B cell (primary cell): ENCODE measurements around the gene GIMAP1. TPM values are rescaled to one million over a fixed set of nuclear protein-coding genes. Genes with fewer than 3 reads are reported as not detected.

Experiments
- ATAC-seq: fragments of 200-7000 bp; cut with Tn5 transposase; one replicate; pipeline ENCODE4 v1.10.0; 2021; ENCODE audit warnings: low read depth, mild to moderate bottlenecking, moderate number of reproducible peaks, moderate library complexity
- CTCF ChIA-PET: fragments of 350-600 bp; sonication (Branson Sonifier 250); formaldehyde crosslinking; loops from one replicate; lab custom pipeline; 2021; ENCODE audit warnings: antibody characterized with exemption, inconsistent platforms; lab: Charles Lee
- POLR2A ChIA-PET: fragments of 350-600 bp; sonication (Branson Sonifier 250); formaldehyde crosslinking; loops from one replicate; lab custom pipeline; 2021; ENCODE audit warnings: antibody characterized with exemption; lab: Charles Lee
- DNase-seq: peaks from one replicate; pipeline ENCODE4 v3.0.0; 2013
- H2AFZ ChIP-seq: 2 replicates; pipeline ENCODE4 v1.6.1; 2012; ENCODE audit warnings: mild to moderate bottlenecking, low read depth, low read length; ENCODE audit not compliant: insufficient read depth, poor library complexity, severe bottlenecking
- H3K27ac ChIP-seq, 2 donors: 1 replicate in 1 of 2; 2 replicates in 1 of 2; pipeline ENCODE4 v1.5.1; 2012 to 2013; ENCODE audit warnings: low read length in 2 of 2, mild to moderate bottlenecking in 2 of 2, moderate library complexity in 1 of 2
- H3K27me3 ChIP-seq, 4 experiments: fragments of 200-600 bp in 1 of 4; sonication (generic) in 1 of 4; replicated peaks in 1 of 4; 1 replicate in 2 of 4; 2 replicates in 2 of 4; pipeline versions ENCODE4 v1.6.1 to v1.7.0; 2013 to 2016; ENCODE audit warnings: low read length in 3 of 4, mild to moderate bottlenecking in 2 of 4, mixed read lengths in 1 of 4, moderate library complexity in 1 of 4; ENCODE audit not compliant: insufficient read depth in 4 of 4, control insufficient read depth in 3 of 4; ENCODE audit errors: control extremely low read depth in 1 of 4
- H3K36me3 ChIP-seq, 2 experiments: replicated peaks in 1 of 2; 1 replicate in 1 of 2; 2 replicates in 1 of 2; pipeline versions ENCODE4 v1.6.1 to v1.7.1; 2013; ENCODE audit warnings: low read length in 1 of 2; ENCODE audit not compliant: insufficient read depth in 2 of 2, control insufficient read depth in 1 of 2; ENCODE audit errors: control extremely low read depth in 1 of 2, extremely low read depth in 1 of 2
- H3K4me1 ChIP-seq, 2 donors: fragments of 200-600 bp in 1 of 2; sonication (generic) in 1 of 2; 1 replicate in 1 of 2; 2 replicates in 1 of 2; pipeline versions ENCODE4 v1.5.1 to v1.6.1; 2013 to 2017; ENCODE audit warnings: low read length in 2 of 2; ENCODE audit not compliant: control insufficient read depth in 2 of 2, insufficient read depth in 2 of 2
- H3K4me2 ChIP-seq: replicated peaks from 2 replicates; pipeline ENCODE3; 2012; ENCODE audit warnings: mild to moderate bottlenecking, low read depth, low read length; ENCODE audit not compliant: poor library complexity, severe bottlenecking
- H3K4me3 ChIP-seq, 5 experiments: fragments of 200-600 bp in 1 of 5; sonication (generic) in 1 of 5; 1 replicate in 3 of 5; 2 replicates in 2 of 5; pipeline versions ENCODE4 v1.5.1 to v1.7.0; 2011 to 2016; ENCODE audit warnings: low read length in 4 of 5, mild to moderate bottlenecking in 4 of 5, low read depth in 2 of 5, control low read depth in 1 of 5, moderate library complexity in 1 of 5; ENCODE audit not compliant: insufficient read depth in 1 of 5; ENCODE audit errors: control extremely low read depth in 1 of 5, extremely low read depth in 1 of 5
- H3K79me2 ChIP-seq: fragments of 200-600 bp; sonication (generic); one replicate; pipeline ENCODE4 v1.6.0; 2016; ENCODE audit warnings: low read length; ENCODE audit not compliant: control insufficient read depth, insufficient read depth
- H3K9ac ChIP-seq: fragments of 200-600 bp; sonication (generic); 2 replicates; pipeline ENCODE4 v1.6.1; 2017; ENCODE audit warnings: mild to moderate bottlenecking, low read length, moderate library complexity
- H3K9me3 ChIP-seq, 3 donors: one replicate each; pipeline versions ENCODE4 v1.6.1 to v1.7.1; 2013; ENCODE audit warnings: low read length in 2 of 3; ENCODE audit not compliant: control insufficient read depth in 2 of 3, insufficient read depth in 1 of 3; ENCODE audit errors: control extremely low read depth in 1 of 3
- H4K20me1 ChIP-seq: 2 replicates; pipeline ENCODE4 v1.6.0; 2012; ENCODE audit warnings: mild to moderate bottlenecking, low read length; ENCODE audit not compliant: insufficient read depth, control insufficient read depth, poor library complexity, severe bottlenecking
- H3K27ac Mint-ChIP-seq: one replicate; pipeline ENCODE4 v1.8.0; 2021; ENCODE audit warnings: mixed read lengths
- H3K27me3 Mint-ChIP-seq: one replicate; pipeline ENCODE4 v1.8.0; 2021; ENCODE audit warnings: mixed read lengths
- H3K4me1 Mint-ChIP-seq: one replicate; pipeline ENCODE4 v1.8.0; 2021; ENCODE audit warnings: mixed read lengths
- H3K4me3 Mint-ChIP-seq: one replicate; pipeline ENCODE4 v1.8.0; 2021; ENCODE audit warnings: mixed read lengths
- H3K9me3 Mint-ChIP-seq: one replicate; pipeline ENCODE4 v1.8.0; 2022; ENCODE audit warnings: mixed read lengths; ENCODE audit not compliant: insufficient read depth
- CTCF ChIP-seq: fragments of 200-600 bp; IDR thresholded peaks from one replicate; pipeline ENCODE4 v1.8.0; 2022; ENCODE audit warnings: antibody characterized with exemption, mild to moderate bottlenecking
- EZH2 ChIP-seq: IDR thresholded peaks from 2 replicates; pipeline ENCODE4 v1.6.1; 2012; ENCODE audit warnings: borderline replicate concordance, low read depth, mild to moderate bottlenecking, moderate library complexity, low read length; ENCODE audit not compliant: insufficient read depth, poor library complexity, severe bottlenecking
- WGBS: methylation state at CpG from one replicate; pipeline ENCODE4 v1.1.5; 2013; ENCODE audit warnings: missing lambda C conversion rate; ENCODE audit not compliant: insufficient coverage; 5-methylcytosine and 5-hydroxymethylcytosine counted together
- intact Hi-C: fragments of 100-400 bp; cut with micrococcal nuclease; formaldehyde crosslinking; loops from one replicate; pipeline ENCODE4 v1.10.0; 2022
- polyA plus RNA-seq: library from polyadenylated mRNA; depleted of rRNA; stranded (reverse); fragments of >200 nt; gene quantifications from 2 replicates; pipeline ENCODE4 v1.2.3, GENCODE V29; 2012
- total RNA-seq, 2 donors: library from RNA; stranded (reverse); fragments of 120-200 nt in 1 of 2; gene quantifications; 1 replicate in 1 of 2; 2 replicates in 1 of 2; pipeline versions ENCODE4 v1.2.3 to v1.2.4, GENCODE V29; 2013 to 2022

Gene GIMAP1
- total and polyA plus RNA-seq, 2 donors (not counting 1 experiment from before 2014, with no cell fraction given) = 0.30 to 0.63 TPM

DNA sequence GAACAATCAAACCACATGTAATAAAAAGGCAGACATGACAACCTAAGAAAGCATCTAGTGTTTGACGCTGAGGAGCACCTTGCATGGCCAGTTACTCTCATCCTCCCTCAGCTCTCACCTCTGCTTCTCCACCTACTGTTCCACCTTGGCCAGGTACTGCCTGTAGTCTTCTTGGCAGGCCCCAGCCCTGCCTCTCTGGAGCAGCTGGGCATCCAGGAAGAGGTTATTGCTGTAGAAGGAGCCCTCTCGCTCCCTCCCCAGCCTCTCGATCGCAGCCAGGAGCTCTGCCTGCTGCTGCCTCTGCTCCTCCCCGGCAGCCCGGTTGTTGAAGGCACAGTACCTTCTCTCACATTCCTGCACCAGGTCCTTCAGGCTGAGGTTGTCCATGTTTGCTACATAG lies 30.5 kb downstream of the GIMAP1 start:
- TF ChIP-seq EZH2 = no peak
- TF ChIP-seq CTCF = no peak
- H3K27me3 ChIP-seq = no peaks in the 10 kb centered on the region
- CTCF ChIA-PET = no interaction called here
- no peaks in the 10 kb centered on the region for H3K4me1 ChIP-seq
- no peaks in the 10 kb centered on the region for H3K9me3 Mint-ChIP-seq
- H3K9me3 ChIP-seq = no peaks in the 10 kb centered on the region
- ATAC-seq = no peak
- no peak overlapping the region for H2AFZ ChIP-seq
- no peaks in the 10 kb centered on the region for H3K36me3 ChIP-seq
- 95% methylated on average over 4 of the region's 6 CpGs for WGBS
- H3K4me1 Mint-ChIP-seq = no peaks in the 10 kb centered on the region
- no peak overlapping the region for H3K27ac ChIP-seq
- no peak overlapping the region for H3K9ac ChIP-seq
- peaks cover 26% of the 10 kb centered on the region for H3K27me3 Mint-ChIP-seq
- H3K4me2 ChIP-seq = no peak overlapping the region
- H3K4me3 ChIP-seq = no peak overlapping the region
- H3K27ac Mint-ChIP-seq = no peak overlapping the region
- intact Hi-C loops = no loop called here
- no peaks in the 10 kb centered on the region for H3K79me2 ChIP-seq
- H3K4me3 Mint-ChIP-seq = no peak overlapping the region
- POLR2A ChIA-PET = no interaction called here
- no peaks in the 10 kb centered on the region for H4K20me1 ChIP-seq
- DNase-seq = no peak

DNA sequence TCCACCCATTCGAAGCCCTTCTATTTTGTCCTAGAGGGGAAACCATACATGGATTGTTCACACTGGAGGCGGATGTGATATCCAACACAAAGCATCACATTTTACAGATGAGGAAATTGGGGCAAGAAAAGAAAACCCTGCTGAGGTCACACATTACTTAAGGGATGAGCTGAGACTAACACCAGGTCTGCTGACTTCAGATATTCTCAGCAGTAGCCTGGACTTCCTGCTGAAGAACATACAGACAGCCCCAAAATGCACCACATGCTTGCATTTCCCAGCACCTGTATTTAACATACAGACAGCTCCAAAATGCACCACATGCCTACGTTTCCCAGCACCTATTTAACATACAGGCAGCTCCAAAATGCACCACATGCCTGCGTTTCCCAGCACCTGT lies 32.0 kb downstream of the GIMAP1 start:
- peaks cover 2% of the 10 kb centered on the region for H3K4me1 Mint-ChIP-seq
- WGBS = 100% methylated on average over 1 of the region's 4 CpGs
- H4K20me1 ChIP-seq = no peaks in the 10 kb centered on the region
- no peak for DNase-seq
- peaks cover 28% of the 10 kb centered on the region for H3K27me3 Mint-ChIP-seq
- peaks cover 0 to 4% (median 0%) of the 10 kb centered on the region in 4 experiments for H3K27me3 ChIP-seq
- CTCF ChIA-PET = interaction anchor here (1.0 kb wide), 1 partner anchor 299 kb away, joined by 3 read pairs; no protein-coding TSS in a partner anchor
- no peak overlapping the region for H3K4me3 ChIP-seq
- no peak overlapping the region for H3K4me2 ChIP-seq
- no peak overlapping the region for H3K9ac ChIP-seq
- H2AFZ ChIP-seq = no peak overlapping the region
- H3K27ac Mint-ChIP-seq = no peak overlapping the region
- intact Hi-C loops = no loop called here
- no peaks in the 10 kb centered on the region for H3K79me2 ChIP-seq
- no peak for ATAC-seq
- no peaks in the 10 kb centered on the region for H3K4me1 ChIP-seq
- no peaks in the 10 kb centered on the region for H3K36me3 ChIP-seq
- H3K4me3 Mint-ChIP-seq = no peak overlapping the region
- H3K9me3 Mint-ChIP-seq = no peaks in the 10 kb centered on the region
- H3K27ac ChIP-seq = no peak overlapping the region
- H3K9me3 ChIP-seq = no peaks in the 10 kb centered on the region
- TF ChIP-seq CTCF (no peak), EZH2 (no peak)
- POLR2A ChIA-PET = no interaction called here
